ENCODE measurements around the gene STARD3NL.
"Not testable (repeated sequence)": the region's sequence is repeated elsewhere in the genome, so short reads cannot be mapped to it uniquely, and the experiment has no call there.

STARD3NL gene

GRCh38 chr7:38270405-38270804, 92.4 kb downstream of the STARD3NL start:
- DNase-seq = not testable (repeated sequence)

GRCh38 chr7:38273286-38273995, 95.4 kb downstream of the STARD3NL start, which contains the start of gene TARP:
TSS of gene TARP (minus strand) at chr7:38273636.
- DNase-seq = no peak

GRCh38 chr7:38274486-38274885, 96.4 kb downstream of the STARD3NL start:
- DNase-seq = no peak

GRCh38 chr7:38274927-38275620, 97.0 kb downstream of the STARD3NL start:
- no peak for DNase-seq

- DNase-seq = no peak
These were observed 98.2 kb downstream of the STARD3NL start for GRCh38 chr7:38276096-38276877.

- DNase-seq = no peak
These were observed 102.0 kb downstream of the STARD3NL start for GRCh38 chr7:38280000-38280399.

All from activated effector memory CD4-positive, alpha-beta T cell treated with Interleukin-2 at 50 U/mL for 16 hours (primary cell).